OCI-LY7 (cell line): Measurements from ENCODE around the gene PDXDC1.
"Not testable (repeated sequence)": the region's sequence is repeated elsewhere in the genome, so short reads cannot be mapped to it uniquely, and the experiment has no call there.

ENCODE experiments used
- CTCF ChIP-seq: fragments of 200-600 bp; sonication (generic); conservative IDR thresholded peaks from 2 replicates; pipeline ENCODE4 v1.5.1; 2014; ENCODE audit warnings: mild to moderate bottlenecking, antibody characterized with exemption, low read length, moderate library complexity, mixed read lengths
- EZH2phosphoT487 ChIP-seq: fragments of 200-600 bp; sonication (generic); IDR thresholded peaks from 2 replicates; pipeline ENCODE4 v1.6.1; 2018; ENCODE audit warnings: low read depth, borderline replicate concordance, mild to moderate bottlenecking, mixed run types, antibody characterized with exemption, low read length, moderate library complexity, mixed read lengths

DNA sequence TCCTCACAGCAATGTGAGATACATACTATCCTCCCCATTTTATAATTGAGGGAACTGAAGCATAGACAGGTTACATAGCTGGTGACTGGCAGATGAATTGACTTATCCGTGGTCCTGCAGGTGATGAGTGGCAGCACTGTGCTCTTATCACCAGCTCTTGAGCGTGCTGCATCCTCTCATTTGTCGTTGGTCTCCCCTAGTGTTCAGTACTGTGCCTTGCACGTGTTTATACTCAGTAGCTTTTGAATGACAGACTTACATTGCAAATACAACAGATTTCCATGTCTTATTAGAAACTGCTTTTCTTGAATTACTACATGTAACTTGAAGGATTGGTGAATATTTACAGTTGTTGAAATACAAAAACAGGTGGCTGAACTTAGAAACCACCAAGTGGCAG is 47.4 kb downstream of the PDXDC1 start:
- TF ChIP-seq CTCF, result peak; percentile 82
- TF ChIP-seq EZH2phosphoT487, result not testable (repeated sequence)
